HEK293 (cell line): ENCODE data around the gene CETN3.

Experiments used
- CTCF ChIA-PET: fragments of 350-600 bp; formaldehyde crosslinking; extraction: SDS; loops from one replicate; lab custom pipeline; 2021; ENCODE audit warnings: antibody characterized with exemption; lab: Yijun Ruan, JAX
- POLR2A ChIA-PET: fragments of 300-600 bp; formaldehyde crosslinking; extraction: SDS; loops from one replicate; lab custom pipeline; 2020; ENCODE audit warnings: antibody characterized with exemption, inconsistent platforms; lab: Yijun Ruan, JAX
- H3K27ac ChIP-seq: fragments of 200-500 bp; sonication (Bioruptor generic); 2 replicates; pipeline ENCODE4 v1.5.1; 2014; ENCODE audit warnings: low read depth, low read length, control low read depth, inconsistent platforms; ENCODE audit errors: extremely low read depth
- H3K36me3 ChIP-seq, 2 experiments: fragments of 200-500 bp in 1 of 2; sonication (Bioruptor generic) in 1 of 2; 1 replicate in 1 of 2; 2 replicates in 1 of 2; pipeline ENCODE4 v1.5.1; 2014 to 2017; ENCODE audit warnings: inconsistent platforms in 2 of 2, low read length in 2 of 2; ENCODE audit not compliant: control insufficient read depth in 2 of 2, insufficient read depth in 1 of 2
- H3K4me1 ChIP-seq: fragments of 200-500 bp; sonication (Bioruptor generic); 2 replicates; pipeline ENCODE4 v1.5.1; 2014; ENCODE audit warnings: mild to moderate bottlenecking, low read length, inconsistent platforms; ENCODE audit not compliant: control insufficient read depth, insufficient read depth
- H3K4me3 ChIP-seq: 2 replicates; pipeline ENCODE4 v1.5.1; 2011; ENCODE audit warnings: low read depth, mild to moderate bottlenecking, control low read depth, low read length, moderate library complexity
- H3K9me3 ChIP-seq: fragments of 200-500 bp; sonication (Bioruptor generic); 2 replicates; pipeline ENCODE4 v1.5.1; 2014; ENCODE audit warnings: low read depth, low read length, inconsistent platforms; ENCODE audit not compliant: control insufficient read depth, insufficient read depth
- RBAK ChIP-seq: fragments of 450-650 bp; formaldehyde crosslinking; IDR thresholded peaks from 2 replicates; pipeline ENCODE4 v1.5.1; 2016; ENCODE audit warnings: missing biosample characterization, missing genetic modification characterization
- SETDB1 ChIP-seq: IDR thresholded peaks from one replicate; pipeline ENCODE4 v1.6.1; 2017; ENCODE audit warnings: mild to moderate bottlenecking, low read length, moderate library complexity, mixed read lengths; ENCODE audit not compliant: insufficient read length
- WT1 ChIP-seq: fragments of 450-650 bp; formaldehyde crosslinking; IDR thresholded peaks from 2 replicates; pipeline ENCODE4 v1.5.1; 2016; ENCODE audit warnings: missing biosample characterization, missing genetic modification characterization
- ZFHX2 ChIP-seq: fragments of 450-650 bp; formaldehyde crosslinking; conservative IDR thresholded peaks from 2 replicates; pipeline ENCODE4 v1.5.1; 2016; ENCODE audit warnings: missing biosample characterization, missing genetic modification characterization
- ZFP37 ChIP-seq: fragments of 450-650 bp; formaldehyde crosslinking; IDR thresholded peaks from 2 replicates; pipeline ENCODE4 v1.5.1; 2016; ENCODE audit warnings: missing biosample characterization, missing genetic modification characterization
- ZNF138 ChIP-seq: fragments of 450-650 bp; formaldehyde crosslinking; IDR thresholded peaks from 2 replicates; pipeline ENCODE4 v1.5.1; 2016; ENCODE audit warnings: missing biosample characterization, missing genetic modification characterization, borderline replicate concordance
- ZNF157 ChIP-seq: fragments of 450-650 bp; formaldehyde crosslinking; IDR thresholded peaks from 2 replicates; pipeline ENCODE4 v1.5.1; 2016; ENCODE audit warnings: missing biosample characterization, missing genetic modification characterization
- ZNF214 ChIP-seq: fragments of 450-650 bp; formaldehyde crosslinking; IDR thresholded peaks from 2 replicates; pipeline ENCODE4 v1.5.1; 2017; ENCODE audit warnings: missing biosample characterization, mild to moderate bottlenecking, missing genetic modification characterization, borderline replicate concordance
- ZNF335 ChIP-seq: fragments of 450-650 bp; formaldehyde crosslinking; conservative IDR thresholded peaks from 2 replicates; pipeline ENCODE4 v1.5.1; 2016; ENCODE audit warnings: missing biosample characterization, missing genetic modification characterization
- ZNF350 ChIP-seq: fragments of 450-650 bp; formaldehyde crosslinking; IDR thresholded peaks from 2 replicates; pipeline ENCODE4 v1.5.0; 2017; ENCODE audit warnings: missing biosample characterization, mild to moderate bottlenecking, missing genetic modification characterization
- ZNF423 ChIP-seq: fragments of 450-650 bp; formaldehyde crosslinking; IDR thresholded peaks from 2 replicates; pipeline ENCODE4 v1.5.1; 2016; ENCODE audit warnings: missing biosample characterization, missing genetic modification characterization
- ZNF548 ChIP-seq: fragments of 450-650 bp; formaldehyde crosslinking; IDR thresholded peaks from 2 replicates; pipeline ENCODE4 v1.5.1; 2016; ENCODE audit warnings: missing biosample characterization, missing genetic modification characterization
- ZNF555 ChIP-seq: fragments of 450-650 bp; formaldehyde crosslinking; conservative IDR thresholded peaks from 2 replicates; pipeline ENCODE4 v1.5.1; 2017; ENCODE audit warnings: missing biosample characterization, mild to moderate bottlenecking, missing genetic modification characterization, inconsistent platforms
- ZNF560 ChIP-seq: fragments of 450-650 bp; formaldehyde crosslinking; IDR thresholded peaks from 2 replicates; pipeline ENCODE4 v1.5.1; 2017; ENCODE audit warnings: missing biosample characterization, missing genetic modification characterization, borderline replicate concordance
- ZNF610 ChIP-seq: fragments of 450-650 bp; formaldehyde crosslinking; IDR thresholded peaks from 2 replicates; pipeline ENCODE4 v1.5.1; 2016; ENCODE audit warnings: missing biosample characterization, missing genetic modification characterization, borderline replicate concordance
- ZNF76 ChIP-seq: fragments of 450-650 bp; formaldehyde crosslinking; IDR thresholded peaks from 2 replicates; pipeline ENCODE4; 2016; ENCODE audit warnings: low read depth, missing biosample characterization, missing genetic modification characterization, borderline replicate concordance
- ZSCAN16 ChIP-seq: fragments of 450-650 bp; formaldehyde crosslinking; IDR thresholded peaks from 2 replicates; pipeline ENCODE4 v1.5.1; 2016; ENCODE audit warnings: missing biosample characterization, missing genetic modification characterization
- TF ChIP-seq, protein P1 (sequence below): fragments of 450-650 bp; formaldehyde crosslinking; IDR thresholded peaks from 2 replicates; pipeline ENCODE4 v1.5.1; 2016; ENCODE audit warnings: missing biosample characterization, missing genetic modification characterization, low read depth
- TF ChIP-seq, protein P2 (sequence below): fragments of 450-650 bp; IDR thresholded peaks from 2 replicates; pipeline ENCODE4 v1.5.1; 2018; ENCODE audit warnings: missing biosample characterization, missing genetic modification characterization
- TF ChIP-seq, protein P3 (sequence below): fragments of 450-650 bp; formaldehyde crosslinking; IDR thresholded peaks from 2 replicates; pipeline ENCODE4 v1.5.1; 2017; ENCODE audit warnings: missing biosample characterization, missing genetic modification characterization
- TF ChIP-seq, protein P4 (sequence below): fragments of 450-650 bp; formaldehyde crosslinking; IDR thresholded peaks from 2 replicates; pipeline ENCODE4 v1.5.1; 2016; ENCODE audit warnings: missing biosample characterization, missing genetic modification characterization
- TF ChIP-seq, protein P5 (sequence below): fragments of 450-650 bp; formaldehyde crosslinking; IDR thresholded peaks from 2 replicates; pipeline ENCODE4 v1.5.1; 2016; ENCODE audit warnings: missing biosample characterization, missing genetic modification characterization
- TF ChIP-seq, protein P6 (sequence below): IDR thresholded peaks from 2 replicates; pipeline ENCODE4 v1.6.1; 2011; ENCODE audit warnings: mild to moderate bottlenecking, low read depth, low read length, borderline replicate concordance

CETN3 gene

DNA sequence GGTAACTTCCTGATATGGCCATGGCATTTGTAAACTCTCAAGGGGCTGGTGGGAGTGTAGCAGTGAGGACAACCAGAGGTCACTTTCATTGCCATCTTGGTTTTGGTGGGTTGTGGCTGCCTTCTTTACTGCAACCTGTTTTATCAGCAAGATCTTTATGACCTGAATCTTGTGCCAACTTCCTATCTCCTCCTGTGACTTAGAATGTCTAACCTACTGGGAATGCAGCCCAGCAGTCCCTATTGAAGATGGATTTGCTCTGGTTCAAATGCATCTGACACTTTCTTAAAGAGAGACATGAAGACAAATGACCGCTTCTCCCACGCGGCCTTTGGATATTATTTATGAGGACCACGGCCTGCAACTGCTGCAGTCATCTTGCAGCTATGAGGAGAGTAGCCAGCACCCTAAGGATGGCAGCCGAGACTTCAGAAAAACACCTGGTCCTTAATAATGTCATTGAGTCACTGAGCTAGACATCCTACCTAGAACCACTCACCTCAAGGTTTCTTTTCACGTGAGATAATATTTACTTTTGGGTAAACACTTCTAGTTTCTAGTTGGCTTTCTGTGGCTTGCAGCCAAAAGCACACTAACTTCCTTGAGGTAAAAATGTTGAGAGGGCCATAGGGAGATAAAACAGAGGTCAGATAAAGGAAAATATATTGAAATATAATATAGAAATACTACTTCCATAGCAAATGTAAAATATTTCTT lies 28.2 kb downstream of the CETN3 start:
- CTCF ChIA-PET, result no interaction called here
- H3K4me3 ChIP-seq, result no peak overlapping the region
- POLR2A ChIA-PET, result interaction anchor here (1.2 kb wide), 1 partner anchor 28 kb away, joined by 3 read pairs; the partner anchor contains the start of gene CETN3
- no peaks in the 10 kb centered on the region for H3K9me3 ChIP-seq
- no peaks in the 10 kb centered on the region for H3K4me1 ChIP-seq
- no peak for TF ChIP-seq ZFP37 (tag by site-specific recombination)
- TF ChIP-seq, protein P1, sequence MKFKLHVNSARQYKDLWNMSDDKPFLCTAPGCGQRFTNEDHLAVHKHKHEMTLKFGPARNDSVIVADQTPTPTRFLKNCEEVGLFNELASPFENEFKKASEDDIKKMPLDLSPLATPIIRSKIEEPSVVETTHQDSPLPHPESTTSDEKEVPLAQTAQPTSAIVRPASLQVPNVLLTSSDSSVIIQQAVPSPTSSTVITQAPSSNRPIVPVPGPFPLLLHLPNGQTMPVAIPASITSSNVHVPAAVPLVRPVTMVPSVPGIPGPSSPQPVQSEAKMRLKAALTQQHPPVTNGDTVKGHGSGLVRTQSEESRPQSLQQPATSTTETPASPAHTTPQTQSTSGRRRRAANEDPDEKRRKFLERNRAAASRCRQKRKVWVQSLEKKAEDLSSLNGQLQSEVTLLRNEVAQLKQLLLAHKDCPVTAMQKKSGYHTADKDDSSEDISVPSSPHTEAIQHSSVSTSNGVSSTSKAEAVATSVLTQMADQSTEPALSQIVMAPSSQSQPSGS (tag by site-specific recombination), result no peak
- no peak for TF ChIP-seq ZNF350 (tag by site-specific recombination)
- no peak for TF ChIP-seq ZNF560
- TF ChIP-seq, protein P2, sequence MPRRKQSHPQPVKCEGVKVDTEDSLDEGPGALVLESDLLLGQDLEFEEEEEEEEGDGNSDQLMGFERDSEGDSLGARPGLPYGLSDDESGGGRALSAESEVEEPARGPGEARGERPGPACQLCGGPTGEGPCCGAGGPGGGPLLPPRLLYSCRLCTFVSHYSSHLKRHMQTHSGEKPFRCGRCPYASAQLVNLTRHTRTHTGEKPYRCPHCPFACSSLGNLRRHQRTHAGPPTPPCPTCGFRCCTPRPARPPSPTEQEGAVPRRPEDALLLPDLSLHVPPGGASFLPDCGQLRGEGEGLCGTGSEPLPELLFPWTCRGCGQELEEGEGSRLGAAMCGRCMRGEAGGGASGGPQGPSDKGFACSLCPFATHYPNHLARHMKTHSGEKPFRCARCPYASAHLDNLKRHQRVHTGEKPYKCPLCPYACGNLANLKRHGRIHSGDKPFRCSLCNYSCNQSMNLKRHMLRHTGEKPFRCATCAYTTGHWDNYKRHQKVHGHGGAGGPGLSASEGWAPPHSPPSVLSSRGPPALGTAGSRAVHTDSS (tag by site-specific recombination), result no peak
- TF ChIP-seq SETDB1, result no peak
- TF ChIP-seq RBAK (tag by site-specific recombination), result no peak
- TF ChIP-seq ZFHX2, result no peak
- no peak for TF ChIP-seq ZNF423
- no peak for TF ChIP-seq ZNF157
- no peak for TF ChIP-seq ZNF214 (tag by site-specific recombination)
- no peak for TF ChIP-seq ZNF610 (tag by site-specific recombination)
- TF ChIP-seq, protein P3, sequence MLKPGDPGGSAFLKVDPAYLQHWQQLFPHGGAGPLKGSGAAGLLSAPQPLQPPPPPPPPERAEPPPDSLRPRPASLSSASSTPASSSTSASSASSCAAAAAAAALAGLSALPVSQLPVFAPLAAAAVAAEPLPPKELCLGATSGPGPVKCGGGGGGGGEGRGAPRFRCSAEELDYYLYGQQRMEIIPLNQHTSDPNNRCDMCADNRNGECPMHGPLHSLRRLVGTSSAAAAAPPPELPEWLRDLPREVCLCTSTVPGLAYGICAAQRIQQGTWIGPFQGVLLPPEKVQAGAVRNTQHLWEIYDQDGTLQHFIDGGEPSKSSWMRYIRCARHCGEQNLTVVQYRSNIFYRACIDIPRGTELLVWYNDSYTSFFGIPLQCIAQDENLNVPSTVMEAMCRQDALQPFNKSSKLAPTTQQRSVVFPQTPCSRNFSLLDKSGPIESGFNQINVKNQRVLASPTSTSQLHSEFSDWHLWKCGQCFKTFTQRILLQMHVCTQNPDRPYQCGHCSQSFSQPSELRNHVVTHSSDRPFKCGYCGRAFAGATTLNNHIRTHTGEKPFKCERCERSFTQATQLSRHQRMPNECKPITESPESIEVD (tag by site-specific recombination), result no peak
- H3K36me3 ChIP-seq, result no peaks in the 10 kb centered on the region
- no peak overlapping the region for H3K27ac ChIP-seq

DNA sequence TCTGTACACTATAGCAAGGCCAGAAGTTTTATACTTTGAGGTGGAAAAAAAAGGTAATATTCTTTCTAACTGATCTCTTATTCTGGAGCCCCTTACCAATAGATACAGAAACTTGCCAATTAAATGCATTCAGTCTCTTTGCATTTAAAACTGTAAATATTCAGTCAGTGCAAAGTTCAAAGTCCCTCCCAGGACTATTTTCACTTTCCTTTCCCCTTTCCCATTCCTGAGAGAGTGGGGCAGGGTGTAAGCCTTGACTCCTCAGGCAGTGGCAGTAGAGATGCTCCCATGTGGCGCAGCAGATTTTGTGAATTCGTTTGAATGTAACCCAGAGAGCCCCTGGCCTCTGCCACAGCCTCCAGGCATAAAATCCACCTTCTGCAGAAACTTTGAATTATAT lies 29.9 kb downstream of the CETN3 start:
- Histone ChIP-seq H3K36me3 (no peaks in the 10 kb centered on the region), H3K4me1 (no peaks in the 10 kb centered on the region), H3K9me3 (no peaks in the 10 kb centered on the region; the same call in 1 of the 2 replicates), H3K27ac (no peak overlapping the region), H3K4me3 (no peak overlapping the region)
- ChIA-PET CTCF (interaction anchor here (0.7 kb wide), 1 partner anchor 151 kb away, joined by 3 read pairs; no protein-coding TSS in a partner anchor), POLR2A (no interaction called here)
- no peak for TF ChIP-seq ZNF548

DNA sequence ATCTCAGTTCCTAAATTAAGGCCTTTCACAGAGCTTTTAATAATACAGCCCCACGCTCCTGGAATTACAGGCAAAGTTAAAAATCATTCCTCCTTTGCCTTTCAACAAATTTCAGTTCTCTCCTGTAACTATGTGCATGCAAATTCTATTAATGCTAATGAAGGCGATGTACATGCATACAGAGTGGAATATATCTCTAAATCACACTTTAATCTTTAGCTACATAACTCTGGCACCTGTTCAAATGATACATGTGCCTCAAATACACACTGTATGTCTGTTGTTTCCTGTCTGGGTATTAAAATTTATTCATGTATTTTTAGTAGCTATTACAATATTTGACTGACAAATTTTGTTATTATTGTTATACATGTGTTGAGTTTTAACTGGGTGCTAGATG lies 30.8 kb downstream of the CETN3 start:
- CTCF ChIA-PET, result interaction anchor here (0.7 kb wide), 1 partner anchor 152 kb away, joined by 3 read pairs; no protein-coding TSS in a partner anchor
- POLR2A ChIA-PET, result no interaction called here
- Histone ChIP-seq H3K9me3 (no peaks in the 10 kb centered on the region; the same call in 1 of the 2 replicates), H3K36me3 (no peaks in the 10 kb centered on the region), H3K4me1 (no peaks in the 10 kb centered on the region), H3K27ac (no peak overlapping the region), H3K4me3 (no peak overlapping the region)
- TF ChIP-seq ZNF76, result no peak
- no peak for TF ChIP-seq ZNF138
- TF ChIP-seq, protein P4, sequence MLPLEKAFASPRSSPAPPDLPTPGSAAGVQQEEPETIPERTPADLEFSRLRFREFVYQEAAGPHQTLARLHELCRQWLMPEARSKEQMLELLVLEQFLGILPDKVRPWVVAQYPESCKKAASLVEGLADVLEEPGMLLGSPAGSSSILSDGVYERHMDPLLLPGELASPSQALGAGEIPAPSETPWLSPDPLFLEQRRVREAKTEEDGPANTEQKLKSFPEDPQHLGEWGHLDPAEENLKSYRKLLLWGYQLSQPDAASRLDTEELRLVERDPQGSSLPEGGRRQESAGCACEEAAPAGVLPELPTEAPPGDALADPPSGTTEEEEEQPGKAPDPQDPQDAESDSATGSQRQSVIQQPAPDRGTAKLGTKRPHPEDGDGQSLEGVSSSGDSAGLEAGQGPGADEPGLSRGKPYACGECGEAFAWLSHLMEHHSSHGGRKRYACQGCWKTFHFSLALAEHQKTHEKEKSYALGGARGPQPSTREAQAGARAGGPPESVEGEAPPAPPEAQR (tag by site-specific recombination), result no peak
- no peak for TF ChIP-seq ZNF555 (tag by site-specific recombination)
- TF ChIP-seq, protein P5, sequence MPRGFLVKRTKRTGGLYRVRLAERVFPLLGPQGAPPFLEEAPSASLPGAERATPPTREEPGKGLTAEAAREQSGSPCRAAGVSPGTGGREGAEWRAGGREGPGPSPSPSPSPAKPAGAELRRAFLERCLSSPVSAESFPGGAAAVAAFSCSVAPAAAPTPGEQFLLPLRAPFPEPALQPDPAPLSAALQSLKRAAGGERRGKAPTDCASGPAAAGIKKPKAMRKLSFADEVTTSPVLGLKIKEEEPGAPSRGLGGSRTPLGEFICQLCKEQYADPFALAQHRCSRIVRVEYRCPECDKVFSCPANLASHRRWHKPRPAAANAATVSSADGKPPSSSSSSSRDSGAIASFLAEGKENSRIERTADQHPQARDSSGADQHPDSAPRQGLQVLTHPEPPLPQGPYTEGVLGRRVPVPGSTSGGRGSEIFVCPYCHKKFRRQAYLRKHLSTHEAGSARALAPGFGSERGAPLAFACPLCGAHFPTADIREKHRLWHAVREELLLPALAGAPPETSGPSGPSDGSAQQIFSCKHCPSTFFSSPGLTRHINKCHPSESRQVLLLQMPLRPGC (tag by site-specific recombination), result no peak
- TF ChIP-seq, protein P6, sequence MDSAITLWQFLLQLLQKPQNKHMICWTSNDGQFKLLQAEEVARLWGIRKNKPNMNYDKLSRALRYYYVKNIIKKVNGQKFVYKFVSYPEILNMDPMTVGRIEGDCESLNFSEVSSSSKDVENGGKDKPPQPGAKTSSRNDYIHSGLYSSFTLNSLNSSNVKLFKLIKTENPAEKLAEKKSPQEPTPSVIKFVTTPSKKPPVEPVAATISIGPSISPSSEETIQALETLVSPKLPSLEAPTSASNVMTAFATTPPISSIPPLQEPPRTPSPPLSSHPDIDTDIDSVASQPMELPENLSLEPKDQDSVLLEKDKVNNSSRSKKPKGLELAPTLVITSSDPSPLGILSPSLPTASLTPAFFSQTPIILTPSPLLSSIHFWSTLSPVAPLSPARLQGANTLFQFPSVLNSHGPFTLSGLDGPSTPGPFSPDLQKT, result no peak
- no peak for TF ChIP-seq ZNF335 (tag by site-specific recombination)
- no peak for TF ChIP-seq ZSCAN16 (tag by site-specific recombination)
- TF ChIP-seq WT1, result no peak
